BLaER1 treated with 17β-estradiol and CSF1 and Interleukin-3, amounts not matched to agents 10 nM and 100 nM (cell line): ENCODE results near the gene CDK6.

Experiments
- H3K27ac ChIP-seq, 11 experiments: shearing (Covaris generic); formaldehyde crosslinking; 2 replicates each; pipeline ENCODE4 v1.8.1; 2022
- H3K27me3 ChIP-seq, 11 experiments: shearing (Covaris generic); formaldehyde crosslinking; 2 replicates each; pipeline ENCODE4 v1.8.1; 2022
- H3K36me3 ChIP-seq, 11 experiments: shearing (Covaris generic); formaldehyde crosslinking; 2 replicates each; pipeline ENCODE4 v1.8.1; 2022
- H3K4me1 ChIP-seq, 10 experiments: shearing (Covaris generic); formaldehyde crosslinking; 2 replicates each; pipeline ENCODE4 v1.8.1; 2022
- H3K4me2 ChIP-seq, 11 experiments: shearing (Covaris generic); formaldehyde crosslinking; 2 replicates each; pipeline ENCODE4 v1.8.1; 2022
- H3K4me3 ChIP-seq, 10 experiments: shearing (Covaris generic); formaldehyde crosslinking; 2 replicates each; pipeline ENCODE4 v1.8.1; 2022
- H3K9ac ChIP-seq, 11 experiments: shearing (Covaris generic); formaldehyde crosslinking; 2 replicates each; pipeline ENCODE4 v1.8.1; 2022
- H3K9me3 ChIP-seq, 11 experiments: shearing (Covaris generic); formaldehyde crosslinking; replicated peaks in 1 of 11; 2 replicates each; pipeline ENCODE4 v1.8.1; 2022
- H4K20me1 ChIP-seq, 11 experiments: shearing (Covaris generic); formaldehyde crosslinking; 2 replicates each; pipeline ENCODE4 v1.8.1; 2022
- Cebpa-rat ChIP-seq, 11 experiments: shearing (Covaris generic); IDR thresholded peaks; 2 replicates each; pipeline ENCODE4 v1.8.1; 2022

CDK6 gene

GRCh38 chr7:92722541-92722940 lies 113.8 kb downstream of the CDK6 start:
- Histone ChIP-seq H3K27ac (peak overlapping the region in 4 of 11 experiments; percentile 38 to 72 (median 57); a peak in 8 of 22 replicates), H4K20me1 (no peaks in the 10 kb centered on the region), H3K4me1 (peaks cover 33 to 58% (median 42%) of the 10 kb centered on the region in 10 experiments), H3K9ac (0 out of 22 replicates have a peak overlapping the region, but pooled peaks of 1 of the 11 experiments have one; percentile 11), H3K9me3 (no peaks in the 10 kb centered on the region), H3K4me3 (no peak overlapping the region), H3K4me2 (peak overlapping the region in 10 of 11 experiments; percentile 16 to 74 (median 68); a peak in 12 of 22 replicates), H3K27me3 (no peaks in the 10 kb centered on the region), H3K36me3 (peaks cover 0 to 47% (median 9%) of the 10 kb centered on the region in 11 experiments; a peak in 13 of 22 replicates)
- TF ChIP-seq Cebpa-rat (IDR thresholded peaks at IDR 0.05), result no peak

GRCh38 chr7:92720604-92721350 lies 115.6 kb downstream of the CDK6 start:
- no peaks in the 10 kb centered on the region for H4K20me1 ChIP-seq
- peaks cover 0 to 40% (median 9%) of the 10 kb centered on the region in 11 experiments; a peak in 13 of 22 replicates for H3K36me3 ChIP-seq
- no peak overlapping the region for H3K27ac ChIP-seq
- peaks cover 33 to 54% (median 43%) of the 10 kb centered on the region in 10 experiments for H3K4me1 ChIP-seq
- no peaks in the 10 kb centered on the region for H3K27me3 ChIP-seq
- no peak for TF ChIP-seq Cebpa-rat (IDR thresholded peaks at IDR 0.05)
- no peak overlapping the region for H3K9ac ChIP-seq
- peak overlapping the region in 3 of 11 experiments; percentile 7 to 23 (median 13); a peak in 6 of 22 replicates for H3K4me2 ChIP-seq
- no peaks in the 10 kb centered on the region for H3K9me3 ChIP-seq
- H3K4me3 ChIP-seq, result no peak overlapping the region

- Histone ChIP-seq H3K27me3 (no peaks in the 10 kb centered on the region), H3K36me3 (peaks cover 0 to 29% (median 7%) of the 10 kb centered on the region in 11 experiments; a peak in 6 of 22 replicates), H4K20me1 (no peaks in the 10 kb centered on the region), H3K4me1 (peaks cover 20 to 34% (median 28%) of the 10 kb centered on the region in 10 experiments), H3K4me3 (peak overlapping the region; percentile 37 to 67 (median 50); a peak in 19 of 20 replicates), H3K4me2 (peak overlapping the region; percentile 69 to 91 (median 81)), H3K9me3 (no peaks in the 10 kb centered on the region), H3K9ac (peak overlapping the region; percentile 33 to 75 (median 57); a peak in 21 of 22 replicates), H3K27ac (peak overlapping the region; percentile 53 to 84 (median 71); a peak in 21 of 22 replicates)
- TF ChIP-seq Cebpa-rat (IDR thresholded peaks at IDR 0.05), result no peak
Measured at GRCh38 chr7:92717993-92718716, 118.2 kb downstream of the CDK6 start.

GRCh38 chr7:92717623-92717992 lies 118.8 kb downstream of the CDK6 start:
- H3K4me3 ChIP-seq, result peak overlapping the region in 5 of 10 experiments; percentile 37 to 60 (median 47); a peak in 8 of 20 replicates

GRCh38 chr7:92716825-92717580 lies 119.4 kb downstream of the CDK6 start:
- Histone ChIP-seq H3K9ac (no peak overlapping the region), H3K27ac (peak overlapping the region in 1 of 11 experiments; percentile 79; a peak in 5 of 22 replicates), H3K4me2 (peak overlapping the region in 2 of 11 experiments; percentile 83 to 86; a peak in 1 of 22 replicates), H3K4me3 (no peak overlapping the region), H3K9me3 (no peaks in the 10 kb centered on the region), H4K20me1 (no peaks in the 10 kb centered on the region), H3K36me3 (peaks cover 0 to 20% (median 7%) of the 10 kb centered on the region in 11 experiments; a peak in 6 of 22 replicates), H3K4me1 (peaks cover 15 to 29% (median 19%) of the 10 kb centered on the region in 10 experiments), H3K27me3 (no peaks in the 10 kb centered on the region)
- no peak for TF ChIP-seq Cebpa-rat (IDR thresholded peaks at IDR 0.05)

More at GRCh38 chr7:92717623-92717992, 118.8 kb downstream of the CDK6 start:
- peak overlapping the region in 6 of 11 experiments; percentile 46 to 75 (median 65); a peak in 5 of 22 replicates for H3K9ac ChIP-seq
- no peaks in the 10 kb centered on the region for H3K27me3 ChIP-seq
- peak overlapping the region; percentile 69 to 91 (median 81) for H3K4me2 ChIP-seq
- H4K20me1 ChIP-seq, result no peaks in the 10 kb centered on the region
- peaks cover 15 to 29% (median 22%) of the 10 kb centered on the region in 10 experiments for H3K4me1 ChIP-seq
- peak overlapping the region in 10 of 11 experiments; percentile 61 to 84 (median 72); a peak in 20 of 22 replicates for H3K27ac ChIP-seq
- H3K36me3 ChIP-seq, result peaks cover 0 to 24% (median 7%) of the 10 kb centered on the region in 11 experiments; a peak in 6 of 22 replicates
- H3K9me3 ChIP-seq, result no peaks in the 10 kb centered on the region
- no peak for TF ChIP-seq Cebpa-rat (IDR thresholded peaks at IDR 0.05)

- Histone ChIP-seq H3K4me2 (no peak overlapping the region), H3K9me3 (no peaks in the 10 kb centered on the region), H3K36me3 (peaks cover 0 to 15% (median 3%) of the 10 kb centered on the region in 11 experiments; a peak in 6 of 22 replicates), H4K20me1 (no peaks in the 10 kb centered on the region), H3K9ac (no peak overlapping the region), H3K4me1 (peaks cover 15 to 25% (median 17%) of the 10 kb centered on the region in 10 experiments), H3K4me3 (no peak overlapping the region), H3K27ac (no peak overlapping the region), H3K27me3 (no peaks in the 10 kb centered on the region)
- no peak for TF ChIP-seq Cebpa-rat (IDR thresholded peaks at IDR 0.05)
Measured at GRCh38 chr7:92715963-92716362, 120.4 kb downstream of the CDK6 start.

GRCh38 chr7:92714767-92715166 lies 121.6 kb downstream of the CDK6 start:
- Histone ChIP-seq H3K27ac (no peak overlapping the region), H3K9ac (no peak overlapping the region), H3K4me3 (no peak overlapping the region), H3K27me3 (no peaks in the 10 kb centered on the region), H3K4me2 (no peak overlapping the region), H3K9me3 (no peaks in the 10 kb centered on the region), H3K4me1 (peaks cover 14 to 20% (median 16%) of the 10 kb centered on the region in 10 experiments), H4K20me1 (no peaks in the 10 kb centered on the region), H3K36me3 (peaks cover 0 to 11% (median 0%) of the 10 kb centered on the region in 11 experiments; a peak in 4 of 22 replicates)
- no peak for TF ChIP-seq Cebpa-rat (IDR thresholded peaks at IDR 0.05)

GRCh38 chr7:92714280-92714679 lies 122.1 kb downstream of the CDK6 start:
- H3K36me3 ChIP-seq, result peaks cover 0 to 11% (median 0%) of the 10 kb centered on the region in 11 experiments; a peak in 4 of 22 replicates
- H3K9me3 ChIP-seq, result no peaks in the 10 kb centered on the region
- H4K20me1 ChIP-seq, result no peaks in the 10 kb centered on the region
- no peak overlapping the region for H3K27ac ChIP-seq
- no peak overlapping the region for H3K9ac ChIP-seq
- no peak overlapping the region for H3K4me3 ChIP-seq
- no peaks in the 10 kb centered on the region for H3K27me3 ChIP-seq
- H3K4me2 ChIP-seq, result no peak overlapping the region; a peak in 1 of 22 replicates
- H3K4me1 ChIP-seq, result peaks cover 14 to 20% (median 16%) of the 10 kb centered on the region in 10 experiments
- no peak for TF ChIP-seq Cebpa-rat (IDR thresholded peaks at IDR 0.05)
